Neuronal stem cell (in vitro differentiated cells): ENCODE data around the gene ACKR4.
"Not testable (repeated sequence)": the region's sequence is repeated elsewhere in the genome, so short reads cannot be mapped to it uniquely, and the experiment has no call there.

Experiments
- DNase-seq: peaks from one replicate; pipeline ENCODE4 v3.0.0-alpha.2; 2013; ENCODE audit warnings: low spot score
- H2AFZ ChIP-seq: one replicate; pipeline ENCODE4 v1.6.1; 2013; ENCODE audit warnings: mild to moderate bottlenecking, low read length, inconsistent platforms
- H2AK5ac ChIP-seq: 2 replicates; pipeline ENCODE4 v1.6.1; 2013; ENCODE audit warnings: low read depth, mild to moderate bottlenecking, inconsistent platforms, low read length, moderate library complexity, mixed read lengths
- H2BK120ac ChIP-seq: 2 replicates; pipeline ENCODE4 v1.6.1; 2013; ENCODE audit warnings: low read depth, mild to moderate bottlenecking, inconsistent platforms, low read length, moderate library complexity, mixed read lengths
- H2BK12ac ChIP-seq: one replicate; pipeline ENCODE4 v1.6.1; 2013; ENCODE audit warnings: low read length, inconsistent platforms
- H2BK15ac ChIP-seq: 2 replicates; pipeline ENCODE4 v1.6.1; 2013; ENCODE audit warnings: mild to moderate bottlenecking, low read length, inconsistent platforms, mixed read lengths
- H2BK5ac ChIP-seq: one replicate; pipeline ENCODE4 v1.6.1; 2013; ENCODE audit warnings: inconsistent platforms, mild to moderate bottlenecking, low read length, moderate library complexity
- H3K14ac ChIP-seq: one replicate; pipeline ENCODE4 v1.6.1; 2013; ENCODE audit warnings: low read length, inconsistent platforms
- H3K18ac ChIP-seq: 2 replicates; pipeline ENCODE4 v1.6.1; 2013; ENCODE audit warnings: low read length, inconsistent platforms
- H3K23ac ChIP-seq: 2 replicates; pipeline ENCODE4 v1.6.1; 2013; ENCODE audit warnings: low read depth, mild to moderate bottlenecking, mixed read lengths, low read length, inconsistent platforms; ENCODE audit not compliant: poor library complexity
- H3K27ac ChIP-seq: replicated peaks from 3 replicates; pipeline ENCODE4 v1.5.1; 2013; ENCODE audit warnings: low read length, inconsistent platforms
- H3K27me3 ChIP-seq, 3 experiments: 2 replicates each; pipeline ENCODE4 v1.6.1; 2013; ENCODE audit warnings: low read length in 3 of 3, mild to moderate bottlenecking in 2 of 3, inconsistent platforms in 1 of 3, low read depth in 1 of 3, mixed read lengths in 1 of 3, moderate library complexity in 1 of 3; ENCODE audit not compliant: control insufficient read depth in 3 of 3, insufficient read depth in 3 of 3
- H3K36me3 ChIP-seq, 2 donors: replicated peaks in 1 of 2; 2 replicates each; pipeline ENCODE4 v1.6.1; 2013; ENCODE audit warnings: low read length in 2 of 2; ENCODE audit not compliant: control insufficient read depth in 2 of 2, insufficient read depth in 2 of 2
- H3K4ac ChIP-seq: 2 replicates; pipeline ENCODE4 v1.6.1; 2013; ENCODE audit warnings: inconsistent platforms, mild to moderate bottlenecking, low read length, moderate library complexity
- H3K4me1 ChIP-seq, 2 donors: 1 replicate in 1 of 2; 2 replicates in 1 of 2; pipeline ENCODE4 v1.6.1; 2013; ENCODE audit warnings: low read length in 2 of 2, low read depth in 1 of 2; ENCODE audit not compliant: control insufficient read depth in 2 of 2, insufficient read depth in 1 of 2
- H3K4me2 ChIP-seq: one replicate; pipeline ENCODE4 v1.6.1; 2013; ENCODE audit warnings: mild to moderate bottlenecking, low read length, inconsistent platforms; ENCODE audit not compliant: insufficient read depth, poor library complexity, severe bottlenecking
- H3K4me3 ChIP-seq, 2 donors: 2 replicates each; pipeline ENCODE4 v1.5.1; 2013; ENCODE audit warnings: low read length in 2 of 2, mild to moderate bottlenecking in 2 of 2, inconsistent platforms in 1 of 2, moderate library complexity in 1 of 2
- H3K79me1 ChIP-seq: one replicate; pipeline ENCODE4 v1.6.1; 2013; ENCODE audit warnings: low read depth, mild to moderate bottlenecking, inconsistent platforms, low read length, moderate library complexity
- H3K9ac ChIP-seq: one replicate; pipeline ENCODE4 v1.6.1; 2013; ENCODE audit warnings: mild to moderate bottlenecking, low read depth, low read length, inconsistent platforms; ENCODE audit not compliant: poor library complexity
- H3K9me3 ChIP-seq, 2 donors: replicated peaks in 1 of 2; 2 replicates each; pipeline versions ENCODE3 to v1.6.1; 2013; ENCODE audit warnings: low read length in 2 of 2, mild to moderate bottlenecking in 2 of 2, inconsistent platforms in 1 of 2, low read depth in 1 of 2, mixed read lengths in 1 of 2, moderate library complexity in 1 of 2; ENCODE audit not compliant: control insufficient read depth in 2 of 2, insufficient read depth in 1 of 2
- H4K8ac ChIP-seq: one replicate; pipeline ENCODE4 v1.6.1; 2013; ENCODE audit warnings: low read depth, mild to moderate bottlenecking, inconsistent platforms, low read length, moderate library complexity
- H4K91ac ChIP-seq: one replicate; pipeline ENCODE4 v1.6.1; 2013; ENCODE audit warnings: low read length, low read depth, mild to moderate bottlenecking, inconsistent platforms; ENCODE audit not compliant: poor library complexity
- WGBS, 2 donors: extraction: QIAGEN DNeasy Blood & Tissue Kit; methylation state at CpG; one replicate each; pipeline ENCODE4 v1.1.7; 2013; ENCODE audit warnings: missing lambda C conversion rate in 2 of 2, mixed read lengths in 1 of 2; ENCODE audit not compliant: insufficient read length in 2 of 2, insufficient replicate concordance in 1 of 2; ENCODE audit errors: extremely low coverage in 2 of 2; 5-methylcytosine and 5-hydroxymethylcytosine counted together

Gene ACKR4

DNA sequence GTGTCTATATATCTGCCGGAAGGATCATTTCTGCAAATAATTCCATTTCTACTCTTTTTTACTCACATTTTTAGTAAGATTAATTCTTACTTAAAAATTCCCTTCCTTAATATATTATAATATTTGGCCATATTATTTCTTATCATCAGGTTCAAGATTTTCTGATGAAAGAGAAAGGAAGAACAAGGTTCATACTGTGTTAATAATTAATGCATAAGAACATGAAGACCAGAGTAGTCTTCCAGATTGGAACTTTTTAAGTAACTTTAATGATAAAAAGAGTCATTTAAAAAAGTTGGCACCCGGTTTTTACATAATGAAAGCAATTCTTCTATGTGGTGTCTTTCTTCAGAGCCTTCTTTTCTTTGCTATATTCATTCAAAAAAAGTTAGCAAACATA is 590 bp downstream of the ACKR4 start:
- Histone ChIP-seq H3K79me1 (no peaks in the 10 kb centered on the region), H3K4me3 (no peak overlapping the region), H2BK5ac (no peak overlapping the region), H2AFZ (no peak overlapping the region), H3K4me1 (peaks cover 4% of the 10 kb centered on the region in 2 donors), H3K36me3 (peaks cover 5 to 23% of the 10 kb centered on the region in 2 donors), H3K4me2 (no peak overlapping the region), H3K4ac (no peak overlapping the region), H3K18ac (no peak overlapping the region), H3K27ac (no peak overlapping the region), H2BK12ac (no peak overlapping the region), H3K14ac (no peak overlapping the region), H2BK120ac (no peak overlapping the region), H3K9ac (no peak overlapping the region), H4K91ac (no peak overlapping the region), H4K8ac (no peak overlapping the region), H2AK5ac (no peak overlapping the region), H3K27me3 (no peaks in the 10 kb centered on the region), H2BK15ac (no peak overlapping the region), H3K9me3 (peaks cover 0 to 3% of the 10 kb centered on the region in 2 donors), H3K23ac (no peak overlapping the region)
- no CpG with 5 or more reads among the region's 2 CpGs for WGBS, 2 donors
- no peak for DNase-seq

DNA sequence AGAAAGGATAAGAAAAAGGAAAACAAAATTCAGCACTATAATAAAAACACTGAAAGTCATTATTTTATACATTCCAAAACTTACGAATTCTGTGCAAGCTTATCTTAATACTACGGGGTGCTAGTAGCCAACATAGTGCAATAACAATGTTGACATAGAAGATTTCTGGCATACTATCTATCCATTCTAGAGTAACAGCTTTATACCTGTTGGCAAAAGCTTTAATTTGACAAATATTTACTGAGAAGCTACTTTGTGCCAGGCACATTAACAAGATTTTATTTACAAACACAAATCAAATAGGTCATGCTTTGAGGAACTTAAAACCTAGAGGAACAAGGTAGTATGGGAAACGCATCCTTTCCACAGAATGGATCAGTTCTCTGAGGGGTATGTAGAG is 1.1 kb downstream of the ACKR4 start:
- no peak overlapping the region for H2BK12ac ChIP-seq
- no peaks in the 10 kb centered on the region for H3K79me1 ChIP-seq
- no peaks in the 10 kb centered on the region for H3K27me3 ChIP-seq
- H3K4me2 ChIP-seq = no peak overlapping the region
- no peak overlapping the region for H3K14ac ChIP-seq
- no peak overlapping the region for H3K18ac ChIP-seq
- H3K4me1 ChIP-seq = peaks cover 4% of the 10 kb centered on the region in 2 donors
- no peak overlapping the region for H2BK5ac ChIP-seq
- H3K9me3 ChIP-seq = peaks cover 0 to 3% of the 10 kb centered on the region in 2 donors
- no peak overlapping the region for H3K4me3 ChIP-seq
- WGBS, 2 donors = no CpG with 5 or more reads among the region's 3 CpGs
- no peak overlapping the region for H3K4ac ChIP-seq
- no peak for DNase-seq
- H3K9ac ChIP-seq = no peak overlapping the region
- no peak overlapping the region for H2BK120ac ChIP-seq
- H4K8ac ChIP-seq = no peak overlapping the region
- peaks cover 7 to 29% of the 10 kb centered on the region in 2 donors for H3K36me3 ChIP-seq
- H2BK15ac ChIP-seq = no peak overlapping the region
- no peak overlapping the region for H4K91ac ChIP-seq
- no peak overlapping the region for H2AK5ac ChIP-seq
- H3K23ac ChIP-seq = no peak overlapping the region
- H3K27ac ChIP-seq = no peak overlapping the region
- no peak overlapping the region for H2AFZ ChIP-seq

DNA sequence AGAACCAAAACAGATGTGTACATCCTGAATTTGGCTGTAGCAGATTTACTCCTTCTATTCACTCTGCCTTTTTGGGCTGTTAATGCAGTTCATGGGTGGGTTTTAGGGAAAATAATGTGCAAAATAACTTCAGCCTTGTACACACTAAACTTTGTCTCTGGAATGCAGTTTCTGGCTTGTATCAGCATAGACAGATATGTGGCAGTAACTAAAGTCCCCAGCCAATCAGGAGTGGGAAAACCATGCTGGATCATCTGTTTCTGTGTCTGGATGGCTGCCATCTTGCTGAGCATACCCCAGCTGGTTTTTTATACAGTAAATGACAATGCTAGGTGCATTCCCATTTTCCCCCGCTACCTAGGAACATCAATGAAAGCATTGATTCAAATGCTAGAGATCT is 3.5 kb downstream of the ACKR4 start:
- H2BK15ac ChIP-seq, H3K27ac ChIP-seq, DNase-seq, H2AFZ ChIP-seq, H3K14ac ChIP-seq, H4K91ac ChIP-seq, H2AK5ac ChIP-seq, H3K9ac ChIP-seq, H3K27me3 ChIP-seq, H3K9me3 ChIP-seq, H3K79me1 ChIP-seq, H3K18ac ChIP-seq, H2BK120ac ChIP-seq, H3K4me2 ChIP-seq, H3K4me3 ChIP-seq, H2BK12ac ChIP-seq, H3K23ac ChIP-seq, H4K8ac ChIP-seq, H3K4me1 ChIP-seq, H2BK5ac ChIP-seq, H3K4ac ChIP-seq: not testable (repeated sequence)
- H3K36me3 ChIP-seq = peaks cover 7 to 46% of the 10 kb centered on the region in 2 donors
- WGBS, 2 donors = no CpG with 5 or more reads among the region's 1 CpG

DNA sequence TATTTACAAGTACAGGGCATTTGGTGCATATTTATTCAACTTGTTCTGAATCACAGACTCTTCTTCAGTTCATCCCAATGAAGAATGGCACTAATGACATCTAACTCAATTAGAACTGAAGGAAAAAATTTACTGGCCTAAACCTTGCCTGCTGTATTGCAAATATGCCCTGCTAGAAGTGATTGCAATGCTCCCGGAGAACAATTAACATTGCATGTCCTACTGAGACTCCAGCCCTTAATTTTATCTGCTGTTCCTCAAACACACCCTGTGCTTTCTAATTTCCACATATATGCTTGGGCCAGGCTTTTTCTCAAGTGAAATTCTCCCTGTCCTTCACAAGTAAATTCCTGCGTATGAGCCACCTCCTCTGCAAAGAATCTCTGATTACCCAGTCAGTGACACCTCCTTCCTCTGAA is 8.3 kb downstream of the ACKR4 start:
- H3K9ac ChIP-seq = no peak overlapping the region
- no peak overlapping the region for H3K4ac ChIP-seq
- no peak overlapping the region for H3K14ac ChIP-seq
- no peak overlapping the region for H2AFZ ChIP-seq
- H2BK5ac ChIP-seq = no peak overlapping the region
- H2AK5ac ChIP-seq = no peak overlapping the region
- DNase-seq = no peak
- WGBS, 2 donors = no CpG with 5 or more reads among the region's 2 CpGs
- no peak overlapping the region for H3K18ac ChIP-seq
- no peak overlapping the region for H4K91ac ChIP-seq
- no peaks in the 10 kb centered on the region for H3K4me1 ChIP-seq
- no peak overlapping the region for H3K4me2 ChIP-seq
- no peak overlapping the region for H2BK120ac ChIP-seq
- H3K9me3 ChIP-seq = no peaks in the 10 kb centered on the region
- no peak overlapping the region for H2BK12ac ChIP-seq
- H4K8ac ChIP-seq = no peak overlapping the region
- no peak overlapping the region for H3K4me3 ChIP-seq
- no peak overlapping the region for H2BK15ac ChIP-seq
- H3K27ac ChIP-seq = no peak overlapping the region
- H3K79me1 ChIP-seq = no peaks in the 10 kb centered on the region
- H3K27me3 ChIP-seq = no peaks in the 10 kb centered on the region
- H3K23ac ChIP-seq = no peak overlapping the region
- peaks cover 2 to 32% of the 10 kb centered on the region in 2 donors for H3K36me3 ChIP-seq
